ENCODE results near the gene CBL.
A peak's percentile ranks its signal among the peaks of the same experiment; 100 is the strongest.

CBL gene

DNA sequence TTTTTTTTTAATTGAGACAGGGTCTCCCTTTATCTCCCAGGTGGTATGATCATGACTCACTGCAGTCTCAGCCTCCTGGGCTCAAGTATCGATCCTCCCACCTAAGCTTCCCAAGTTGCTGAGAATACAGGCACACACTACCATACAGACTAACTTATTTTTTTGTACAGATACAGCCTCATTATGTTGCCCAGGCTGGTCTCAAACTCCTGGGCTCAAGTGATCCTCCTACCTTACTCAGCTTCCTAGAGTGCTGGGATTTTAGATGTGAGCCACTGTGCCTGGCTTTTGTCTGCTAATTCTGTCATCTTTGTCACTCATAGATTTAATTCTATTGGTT is 43.5 kb downstream of the CBL start:
- DNase-seq (ENCODE audit: low spot score) = no peak
- in situ Hi-C loops (cut with MboI; ENCODE audit: low pct_unique_long_range_greater_than_20kb, low sequenced_read_pairs, unreplicated experiment) = no loop called here
- TF ChIP-seq, protein P1, sequence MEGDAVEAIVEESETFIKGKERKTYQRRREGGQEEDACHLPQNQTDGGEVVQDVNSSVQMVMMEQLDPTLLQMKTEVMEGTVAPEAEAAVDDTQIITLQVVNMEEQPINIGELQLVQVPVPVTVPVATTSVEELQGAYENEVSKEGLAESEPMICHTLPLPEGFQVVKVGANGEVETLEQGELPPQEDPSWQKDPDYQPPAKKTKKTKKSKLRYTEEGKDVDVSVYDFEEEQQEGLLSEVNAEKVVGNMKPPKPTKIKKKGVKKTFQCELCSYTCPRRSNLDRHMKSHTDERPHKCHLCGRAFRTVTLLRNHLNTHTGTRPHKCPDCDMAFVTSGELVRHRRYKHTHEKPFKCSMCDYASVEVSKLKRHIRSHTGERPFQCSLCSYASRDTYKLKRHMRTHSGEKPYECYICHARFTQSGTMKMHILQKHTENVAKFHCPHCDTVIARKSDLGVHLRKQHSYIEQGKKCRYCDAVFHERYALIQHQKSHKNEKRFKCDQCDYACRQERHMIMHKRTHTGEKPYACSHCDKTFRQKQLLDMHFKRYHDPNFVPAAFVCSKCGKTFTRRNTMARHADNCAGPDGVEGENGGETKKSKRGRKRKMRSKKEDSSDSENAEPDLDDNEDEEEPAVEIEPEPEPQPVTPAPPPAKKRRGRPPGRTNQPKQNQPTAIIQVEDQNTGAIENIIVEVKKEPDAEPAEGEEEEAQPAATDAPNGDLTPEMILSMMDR (IDR thresholded peaks at IDR 0.05; ENCODE audit: extremely low read depth, insufficient read depth, missing control alignments) = no peak

DNA sequence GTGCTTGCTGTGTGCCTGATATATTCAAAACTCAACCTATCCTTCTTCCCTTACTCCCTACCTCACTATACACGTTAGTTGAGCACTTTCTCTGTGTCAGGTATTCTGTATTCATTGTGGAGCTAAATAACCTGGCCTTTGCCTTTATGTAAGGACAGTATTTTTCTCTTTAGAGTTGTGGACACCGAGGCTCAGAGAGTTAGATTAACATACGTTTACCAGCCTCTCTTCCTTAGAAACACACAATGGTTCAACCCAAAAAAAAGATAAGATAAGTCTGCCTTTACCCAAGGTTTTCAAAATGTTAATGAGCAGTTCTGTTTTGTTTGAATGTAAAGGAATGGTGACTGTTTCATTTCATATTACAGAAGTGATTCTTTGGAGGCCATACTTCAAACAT is 45.0 kb downstream of the CBL start:
- TF ChIP-seq, protein P1 (IDR thresholded peaks at IDR 0.05; ENCODE audit: extremely low read depth, insufficient read depth, missing control alignments) = no peak
- no peak for DNase-seq (ENCODE audit: low spot score)

DNA sequence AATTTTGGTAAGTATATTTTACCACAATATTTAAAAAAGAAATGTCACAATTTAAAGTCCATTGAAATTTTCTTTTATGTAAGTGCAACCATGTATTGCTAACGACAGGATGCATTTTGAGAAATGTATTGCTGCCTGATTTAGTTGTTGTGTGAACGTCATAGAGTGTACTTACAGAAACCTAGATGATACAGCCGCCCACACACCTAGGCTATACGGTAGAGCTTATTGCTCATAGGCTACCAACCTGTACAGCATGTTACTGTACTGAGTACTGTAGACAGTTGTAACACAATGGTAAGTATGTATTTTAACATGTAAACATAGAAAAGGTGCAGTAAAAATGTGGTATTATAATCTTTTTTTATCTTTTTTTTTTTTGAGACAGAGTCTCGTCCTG is 48.1 kb downstream of the CBL start:
- in situ Hi-C loops (cut with MboI; ENCODE audit: low pct_unique_long_range_greater_than_20kb, low sequenced_read_pairs, unreplicated experiment) = no loop called here
- no peak for DNase-seq (ENCODE audit: low spot score)
- TF ChIP-seq, protein P1 (IDR thresholded peaks at IDR 0.05; ENCODE audit: extremely low read depth, insufficient read depth, missing control alignments) = no peak

More for the DNA sequence above, 45.0 kb downstream of the CBL start:
- in situ Hi-C loops (cut with MboI; ENCODE audit: low pct_unique_long_range_greater_than_20kb, low sequenced_read_pairs, unreplicated experiment) = no loop called here

DNA sequence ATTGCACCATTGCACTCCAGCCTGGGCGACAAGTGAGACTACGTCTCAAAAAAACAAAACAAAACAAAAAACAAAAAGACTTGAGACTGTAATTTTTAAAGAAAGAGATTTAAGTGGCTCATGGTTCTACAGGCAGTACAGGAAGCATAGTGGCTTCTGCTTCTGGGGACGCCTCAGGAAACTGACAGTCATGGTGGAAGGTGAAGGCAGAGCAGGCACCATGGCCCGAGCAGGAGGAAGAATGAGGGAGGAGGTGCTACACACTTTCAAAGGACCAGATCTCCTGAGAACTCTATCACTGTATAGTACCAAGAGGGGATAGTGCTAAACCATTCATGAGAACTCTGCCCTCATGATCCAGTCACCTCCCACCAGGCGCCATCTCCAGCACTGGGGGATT is 52.0 kb downstream of the CBL start:
- in situ Hi-C loops (cut with MboI; ENCODE audit: low pct_unique_long_range_greater_than_20kb, low sequenced_read_pairs, unreplicated experiment) = no loop called here
- DNase-seq (ENCODE audit: low spot score) = no peak
- TF ChIP-seq, protein P1 (IDR thresholded peaks at IDR 0.05; ENCODE audit: extremely low read depth, insufficient read depth, missing control alignments) = no peak

DNA sequence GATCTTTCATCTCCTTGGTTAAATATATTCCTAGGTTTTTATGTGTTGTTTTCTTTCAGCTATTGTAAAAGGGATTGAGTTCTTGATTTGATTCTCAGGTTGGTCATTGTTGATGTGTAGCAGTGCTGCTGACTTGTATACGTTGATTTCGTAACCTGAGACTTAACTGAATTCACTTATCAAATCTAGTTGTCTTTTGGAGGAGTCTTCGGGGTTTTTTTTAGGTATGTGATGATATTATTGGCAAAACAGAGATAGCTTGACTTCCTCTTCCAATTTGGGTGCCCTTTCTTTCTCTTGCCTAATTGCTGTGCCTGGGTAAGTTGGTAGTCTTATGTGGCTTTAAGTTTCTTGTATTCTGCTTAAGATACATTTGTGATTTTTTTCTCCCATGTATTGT is 52.8 kb downstream of the CBL start:
- TF ChIP-seq, protein P1 (IDR thresholded peaks at IDR 0.05; ENCODE audit: extremely low read depth, insufficient read depth, missing control alignments) = no peak
- in situ Hi-C loops (cut with MboI; ENCODE audit: low pct_unique_long_range_greater_than_20kb, low sequenced_read_pairs, unreplicated experiment) = no loop called here
- DNase-seq (ENCODE audit: low spot score) = no peak

DNA sequence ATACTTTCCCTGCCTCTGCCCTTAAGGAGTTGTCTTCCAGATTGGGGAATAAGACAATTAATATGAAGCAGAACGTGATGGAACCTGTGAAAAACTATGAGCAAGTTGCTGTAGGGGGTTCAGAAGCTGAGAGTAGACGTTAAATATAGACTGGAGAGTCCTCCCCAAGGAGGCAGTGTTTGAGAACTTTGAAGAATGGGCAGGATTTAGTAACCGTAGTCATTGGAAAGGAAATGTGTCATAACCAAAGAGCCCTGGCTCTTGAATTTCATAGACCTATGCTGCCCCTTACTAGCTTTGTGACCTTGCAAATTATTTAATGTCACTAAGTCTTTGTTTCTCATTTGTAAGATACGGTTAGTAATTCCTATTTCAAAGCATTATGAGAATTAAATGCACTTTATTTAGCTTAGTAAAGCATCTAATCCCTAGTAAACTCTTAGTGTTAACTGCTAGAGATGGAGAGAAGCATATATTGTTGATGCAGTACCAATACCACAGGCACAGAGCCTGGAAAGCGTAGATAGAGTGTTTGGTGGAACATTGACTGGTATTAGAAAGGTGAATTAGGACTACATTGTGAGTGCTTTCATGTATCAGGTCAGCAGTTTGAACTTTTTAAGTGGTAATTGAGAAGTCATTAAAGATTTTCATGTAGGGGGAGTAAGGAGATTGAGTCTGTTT is 56.7 kb downstream of the CBL start:
- TF ChIP-seq, protein P1 (IDR thresholded peaks at IDR 0.05; ENCODE audit: extremely low read depth, insufficient read depth, missing control alignments) = peak; percentile 24
- DNase-seq (ENCODE audit: low spot score) = peak; percentile 31
- in situ Hi-C loops (cut with MboI; ENCODE audit: low pct_unique_long_range_greater_than_20kb, low sequenced_read_pairs, unreplicated experiment) = no loop called here

Measured in GM13977 (cell line).